ENCODE data around the gene NSMCE3. TPM values are rescaled to one million over a fixed set of nuclear protein-coding genes. Genes with fewer than 3 reads are reported as not detected.

Gene NSMCE3
- total RNA-seq, 1 experiment from 2014 or later: 1.9 TPM

- H3K27me3 Mint-ChIP-seq (ENCODE audit: unreplicated experiment): no peaks in the 10 kb centered on the region
- no peaks in the 10 kb centered on the region for H3K9me3 Mint-ChIP-seq (ENCODE audit: low read depth, unreplicated experiment)
- CTCF ChIA-PET: no interaction called here
- intact Hi-C loops (cut with micrococcal nuclease; ENCODE audit: unreplicated experiment): no loop called here
- no peak overlapping the region for H3K27ac Mint-ChIP-seq (ENCODE audit: unreplicated experiment)
- H3K4me1 Mint-ChIP-seq (ENCODE audit: low read depth, unreplicated experiment): no peaks in the 10 kb centered on the region
- no peak overlapping the region for H3K4me3 Mint-ChIP-seq (ENCODE audit: low read depth, unreplicated experiment)
- H3K36me3 Mint-ChIP-seq (ENCODE audit: insufficient read depth, unreplicated experiment): no peaks in the 10 kb centered on the region
- BruUV-seq (replicated peaks): no TSS peak
- no peak for DNase-seq
- TF ChIP-seq CTCF (IDR thresholded peaks at IDR 0.05; ENCODE audit: unreplicated experiment): no peak
These were observed 10.4 kb downstream of the NSMCE3 start for GRCh38 chr15:29259233-29259632.

- no TSS peak for BruUV-seq (replicated peaks)
- no peak for TF ChIP-seq CTCF (IDR thresholded peaks at IDR 0.05; ENCODE audit: unreplicated experiment)
- Mint-ChIP-seq H3K36me3 (ENCODE audit: insufficient read depth, unreplicated experiment) (no peaks in the 10 kb centered on the region), H3K27ac (ENCODE audit: unreplicated experiment) (no peak overlapping the region), H3K4me1 (ENCODE audit: low read depth, unreplicated experiment) (no peaks in the 10 kb centered on the region), H3K9me3 (ENCODE audit: low read depth, unreplicated experiment) (no peaks in the 10 kb centered on the region), H3K27me3 (ENCODE audit: unreplicated experiment) (no peaks in the 10 kb centered on the region), H3K4me3 (ENCODE audit: low read depth, unreplicated experiment) (no peak overlapping the region)
- no peak for DNase-seq
- intact Hi-C loops (cut with micrococcal nuclease; ENCODE audit: unreplicated experiment): no loop called here
- CTCF ChIA-PET: no interaction called here
These were observed 17.4 kb downstream of the NSMCE3 start for GRCh38 chr15:29252234-29252633.

- DNase-seq: no peak
- Mint-ChIP-seq H3K4me1 (ENCODE audit: low read depth, unreplicated experiment) (no peaks in the 10 kb centered on the region), H3K9me3 (ENCODE audit: low read depth, unreplicated experiment) (no peaks in the 10 kb centered on the region), H3K27me3 (ENCODE audit: unreplicated experiment) (no peaks in the 10 kb centered on the region), H3K36me3 (ENCODE audit: insufficient read depth, unreplicated experiment) (no peaks in the 10 kb centered on the region), H3K27ac (ENCODE audit: unreplicated experiment) (no peak overlapping the region), H3K4me3 (ENCODE audit: low read depth, unreplicated experiment) (no peak overlapping the region)
- intact Hi-C loops (cut with micrococcal nuclease; ENCODE audit: unreplicated experiment): no loop called here
- CTCF ChIA-PET: no interaction called here
- no TSS peak for BruUV-seq (replicated peaks)
- TF ChIP-seq CTCF (IDR thresholded peaks at IDR 0.05; ENCODE audit: unreplicated experiment): no peak
These were observed 25.1 kb downstream of the NSMCE3 start for GRCh38 chr15:29244544-29244943.

- no TSS peak for BruUV-seq (replicated peaks)
- TF ChIP-seq CTCF (IDR thresholded peaks at IDR 0.05; ENCODE audit: unreplicated experiment): no peak
- Mint-ChIP-seq H3K4me3 (ENCODE audit: low read depth, unreplicated experiment) (no peak overlapping the region), H3K9me3 (ENCODE audit: low read depth, unreplicated experiment) (no peaks in the 10 kb centered on the region), H3K27ac (ENCODE audit: unreplicated experiment) (no peak overlapping the region), H3K4me1 (ENCODE audit: low read depth, unreplicated experiment) (no peaks in the 10 kb centered on the region), H3K36me3 (ENCODE audit: insufficient read depth, unreplicated experiment) (no peaks in the 10 kb centered on the region), H3K27me3 (ENCODE audit: unreplicated experiment) (no peaks in the 10 kb centered on the region)
- intact Hi-C loops (cut with micrococcal nuclease; ENCODE audit: unreplicated experiment): no loop called here
- CTCF ChIA-PET: no interaction called here
- DNase-seq: no peak
These were observed 25.5 kb downstream of the NSMCE3 start for GRCh38 chr15:29244123-29244522.

Measured in Calu3 (cell line).